ENCODE results near the gene RAX. TPM values are rescaled to one million over a fixed set of nuclear protein-coding genes. Genes with fewer than 3 reads are reported as not detected.

The RAX gene
- total RNA-seq, 2 donors from 2014 or later: 0.23 to 0.40 TPM

GRCh38 chr18:59249199-59249774 lies 24.0 kb downstream of the RAX start:
- intact Hi-C loops (cut with DNase I): loop anchor here (5.0 kb wide), 1 partner anchor 148 kb away; no protein-coding TSS in a partner anchor
- WGBS: 23% methylated on average over 5 of the region's 5 CpGs
- no peaks in the 10 kb centered on the region for H3K4me1 ChIP-seq (replicated peaks)
- DNase-seq (ENCODE audit: low spot score): peak; percentile 45
- no peak overlapping the region for H3K27ac ChIP-seq
- H3K27me3 ChIP-seq (replicated peaks; ENCODE audit: insufficient read depth): no peaks in the 10 kb centered on the region
- no peaks in the 10 kb centered on the region for H3K9me3 ChIP-seq
- TF ChIP-seq, protein P1, sequence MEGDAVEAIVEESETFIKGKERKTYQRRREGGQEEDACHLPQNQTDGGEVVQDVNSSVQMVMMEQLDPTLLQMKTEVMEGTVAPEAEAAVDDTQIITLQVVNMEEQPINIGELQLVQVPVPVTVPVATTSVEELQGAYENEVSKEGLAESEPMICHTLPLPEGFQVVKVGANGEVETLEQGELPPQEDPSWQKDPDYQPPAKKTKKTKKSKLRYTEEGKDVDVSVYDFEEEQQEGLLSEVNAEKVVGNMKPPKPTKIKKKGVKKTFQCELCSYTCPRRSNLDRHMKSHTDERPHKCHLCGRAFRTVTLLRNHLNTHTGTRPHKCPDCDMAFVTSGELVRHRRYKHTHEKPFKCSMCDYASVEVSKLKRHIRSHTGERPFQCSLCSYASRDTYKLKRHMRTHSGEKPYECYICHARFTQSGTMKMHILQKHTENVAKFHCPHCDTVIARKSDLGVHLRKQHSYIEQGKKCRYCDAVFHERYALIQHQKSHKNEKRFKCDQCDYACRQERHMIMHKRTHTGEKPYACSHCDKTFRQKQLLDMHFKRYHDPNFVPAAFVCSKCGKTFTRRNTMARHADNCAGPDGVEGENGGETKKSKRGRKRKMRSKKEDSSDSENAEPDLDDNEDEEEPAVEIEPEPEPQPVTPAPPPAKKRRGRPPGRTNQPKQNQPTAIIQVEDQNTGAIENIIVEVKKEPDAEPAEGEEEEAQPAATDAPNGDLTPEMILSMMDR (IDR thresholded peaks at IDR 0.05): peak; percentile 14 to 66 (median 49)
- TF ChIP-seq POLR2A (IDR thresholded peaks at IDR 0.05) (no peak), POLR2AphosphoS5 (IDR thresholded peaks at IDR 0.05) (peak; percentile 21)
- no peaks in the 10 kb centered on the region for H3K36me3 ChIP-seq
- H3K4me3 ChIP-seq: no peak overlapping the region

GRCh38 chr18:59246796-59247195 lies 26.5 kb downstream of the RAX start:
- no peak overlapping the region for H3K4me3 ChIP-seq
- no peaks in the 10 kb centered on the region for H3K36me3 ChIP-seq
- WGBS: 40% methylated on average over 4 of the region's 4 CpGs
- no peak overlapping the region for H3K27ac ChIP-seq
- H3K9me3 ChIP-seq: no peaks in the 10 kb centered on the region
- H3K4me1 ChIP-seq (replicated peaks): no peaks in the 10 kb centered on the region
- H3K27me3 ChIP-seq (replicated peaks; ENCODE audit: insufficient read depth): no peaks in the 10 kb centered on the region
- DNase-seq (ENCODE audit: low spot score): no peak
- TF ChIP-seq, protein P1 (IDR thresholded peaks at IDR 0.05): no peak
- TF ChIP-seq POLR2AphosphoS5 (IDR thresholded peaks at IDR 0.05): no peak
- intact Hi-C loops (cut with DNase I): loop anchor here (5.0 kb wide), 1 partner anchor 151 kb away; no protein-coding TSS in a partner anchor

DNA sequence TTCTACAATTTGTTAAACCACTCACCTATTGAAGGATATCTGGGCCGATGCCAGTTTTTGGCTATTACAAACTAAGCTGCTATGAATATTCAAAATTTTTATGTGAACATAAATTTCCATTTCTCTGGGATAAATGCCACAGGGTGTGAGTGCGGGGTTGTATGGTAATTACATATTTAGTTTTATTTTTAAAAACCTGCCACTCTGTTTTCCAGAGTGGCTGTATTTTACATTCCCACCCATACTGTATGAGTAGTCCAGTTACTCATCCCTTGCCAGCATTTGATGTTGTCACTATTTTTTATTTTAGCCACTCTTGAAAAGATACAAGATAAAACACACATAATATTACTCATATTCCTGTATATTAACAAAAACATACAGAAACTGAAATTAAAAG lies 30.3 kb downstream of the RAX start:
- 92% methylated on average over 2 of the region's 2 CpGs for WGBS

DNA sequence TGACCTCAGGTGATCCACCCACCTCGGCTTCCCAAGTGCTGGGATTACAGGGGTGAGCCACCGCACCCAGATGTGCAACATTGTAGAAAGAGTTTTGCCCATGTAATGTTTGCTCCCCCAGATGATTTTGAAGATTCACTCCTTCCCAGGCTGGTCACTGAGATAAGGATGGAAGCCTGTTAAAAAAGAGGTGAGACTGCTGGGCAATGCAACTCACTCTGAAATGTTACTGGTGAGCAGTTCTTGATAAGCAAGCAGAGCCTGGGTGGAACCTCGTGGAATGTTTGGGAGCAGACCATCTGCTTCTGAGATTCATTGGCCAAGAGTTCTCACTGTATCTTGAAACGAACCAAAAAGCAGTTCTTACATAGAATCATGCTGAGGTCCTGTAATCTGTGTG lies 33.6 kb downstream of the RAX start:
- Histone ChIP-seq H3K4me1 (replicated peaks) (no peaks in the 10 kb centered on the region), H3K36me3 (no peaks in the 10 kb centered on the region), H3K9me3 (no peaks in the 10 kb centered on the region), H3K27me3 (replicated peaks; ENCODE audit: insufficient read depth) (no peaks in the 10 kb centered on the region), H3K27ac (no peak overlapping the region), H3K4me3 (no peak overlapping the region)
- intact Hi-C loops (cut with DNase I): no loop called here
- 78% methylated on average over 4 of the region's 4 CpGs for WGBS
- no peak for DNase-seq (ENCODE audit: low spot score)
- TF ChIP-seq, protein P1 (IDR thresholded peaks at IDR 0.05): no peak
- TF ChIP-seq POLR2AphosphoS5 (IDR thresholded peaks at IDR 0.05): no peak
- TF ChIP-seq POLR2A (IDR thresholded peaks at IDR 0.05): no peak

More for the DNA sequence above, 30.3 kb downstream of the RAX start:
- TF ChIP-seq, protein P1 (IDR thresholded peaks at IDR 0.05): no peak
- TF ChIP-seq POLR2A (IDR thresholded peaks at IDR 0.05) (no peak), POLR2AphosphoS5 (IDR thresholded peaks at IDR 0.05) (no peak)
- H3K27ac ChIP-seq: no peak overlapping the region
- intact Hi-C loops (cut with DNase I): no loop called here
- no peaks in the 10 kb centered on the region for H3K9me3 ChIP-seq
- no peaks in the 10 kb centered on the region for H3K4me1 ChIP-seq (replicated peaks)
- H3K27me3 ChIP-seq (replicated peaks; ENCODE audit: insufficient read depth): no peaks in the 10 kb centered on the region
- no peak overlapping the region for H3K4me3 ChIP-seq
- DNase-seq (ENCODE audit: low spot score): no peak
- H3K36me3 ChIP-seq: no peaks in the 10 kb centered on the region

DNA sequence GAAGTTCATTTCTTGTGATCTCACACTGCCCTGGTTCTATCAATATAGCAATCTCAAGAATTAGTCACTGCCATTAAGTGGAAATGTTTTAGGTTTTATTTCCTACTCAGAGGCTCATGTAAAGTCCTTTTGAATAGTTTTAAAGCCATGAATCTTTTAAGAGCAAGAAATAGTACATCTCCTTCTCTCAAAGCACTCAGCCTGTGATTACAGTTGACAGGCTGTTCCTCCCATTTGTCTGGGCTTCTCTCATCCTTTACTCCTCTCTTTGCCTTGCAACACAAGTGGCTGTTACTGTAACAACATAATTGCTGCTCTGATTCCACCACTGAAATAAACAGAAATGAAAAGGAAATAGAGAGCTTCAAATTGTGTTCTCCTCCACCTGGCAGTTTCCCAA lies 34.9 kb downstream of the RAX start:
- TF ChIP-seq, protein P1 (IDR thresholded peaks at IDR 0.05): no peak
- TF ChIP-seq POLR2AphosphoS5 (IDR thresholded peaks at IDR 0.05): no peak
- no peak for TF ChIP-seq POLR2A (IDR thresholded peaks at IDR 0.05)
- Histone ChIP-seq H3K27me3 (replicated peaks; ENCODE audit: insufficient read depth) (no peaks in the 10 kb centered on the region), H3K4me3 (no peak overlapping the region), H3K27ac (no peak overlapping the region), H3K36me3 (no peaks in the 10 kb centered on the region), H3K4me1 (replicated peaks) (no peaks in the 10 kb centered on the region), H3K9me3 (no peaks in the 10 kb centered on the region)
- DNase-seq (ENCODE audit: low spot score): no peak
- intact Hi-C loops (cut with DNase I): no loop called here
